ENCODE results near the gene SF3B4. TPM values are rescaled to one million over a fixed set of nuclear protein-coding genes. Genes with fewer than 3 reads are reported as not detected.
A peak's percentile ranks its signal among the peaks of the same experiment; 100 is the strongest.

The SF3B4 gene
- total and polyA plus RNA-seq, 5 donors, result 17.8 to 30.8 (median 28.6) TPM

DNA sequence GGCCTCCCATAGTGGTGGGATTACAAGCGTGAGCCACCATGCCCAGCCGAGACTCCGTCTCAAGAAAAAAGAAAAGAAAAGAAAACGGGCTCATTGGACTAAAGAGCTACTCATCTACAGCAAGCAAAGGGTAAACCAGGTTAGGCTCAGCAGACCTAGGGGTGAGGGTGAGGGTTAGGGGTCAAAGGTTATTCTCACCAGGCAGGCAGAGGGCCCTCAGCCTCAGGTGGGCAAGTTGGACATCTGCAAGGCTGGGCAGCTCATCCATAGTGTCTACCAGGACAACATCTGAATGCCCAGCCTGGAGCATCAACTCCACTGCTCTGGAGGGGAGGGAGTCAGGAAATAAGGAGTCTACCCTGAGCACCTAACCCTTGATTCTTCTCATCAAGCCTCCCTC, 5.6 kb upstream of the SF3B4 start:
- intact Hi-C loops (cut with DNase I), result no loop called here
- DNase-seq, result no peak
- Histone ChIP-seq H3K4me3 (ENCODE audit: low read length) (no peak overlapping the region), H3K27me3 (ENCODE audit: control insufficient read depth, insufficient read depth) (no peaks in the 10 kb centered on the region), H3K4me1 (ENCODE audit: control insufficient read depth, insufficient read depth, low read length) (peaks cover 8% of the 10 kb centered on the region), H3K27ac (ENCODE audit: low read length) (no peak overlapping the region), H3K9me3 (ENCODE audit: control insufficient read depth, low read length) (no peaks in the 10 kb centered on the region)
- 93% methylated on average over 4 of the region's 4 CpGs for WGBS
- no peak for ATAC-seq

DNA sequence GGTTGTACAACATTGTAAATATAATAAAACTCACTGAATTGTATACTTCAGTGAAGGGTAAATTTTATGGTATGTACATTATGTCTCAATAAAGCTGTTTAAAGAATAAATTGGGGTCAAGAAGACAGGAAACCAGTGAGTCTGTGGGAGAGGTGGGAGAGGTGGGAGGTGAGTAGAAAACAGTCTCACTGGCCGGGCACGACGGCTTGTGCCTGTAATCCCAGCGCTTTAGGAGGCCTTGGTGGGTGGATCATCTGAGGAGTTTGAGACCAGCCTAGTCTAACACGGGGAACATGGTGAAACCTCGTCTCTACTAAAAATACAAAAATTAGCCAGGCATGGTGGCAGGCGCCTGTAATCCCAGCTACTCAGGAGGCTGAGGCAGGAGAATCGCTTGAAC, 4.9 kb upstream of the SF3B4 start:
- Histone ChIP-seq H3K27ac (ENCODE audit: low read length) (no peak overlapping the region), H3K27me3 (ENCODE audit: control insufficient read depth, insufficient read depth) (no peaks in the 10 kb centered on the region), H3K4me3 (ENCODE audit: low read length) (no peak overlapping the region), H3K4me1 (ENCODE audit: control insufficient read depth, insufficient read depth, low read length) (peaks cover 4% of the 10 kb centered on the region), H3K9me3 (ENCODE audit: control insufficient read depth, low read length) (no peaks in the 10 kb centered on the region)
- intact Hi-C loops (cut with DNase I), result no loop called here
- WGBS, result 92% methylated on average over 8 of the region's 8 CpGs
- ATAC-seq (no peak), DNase-seq (no peak)

DNA sequence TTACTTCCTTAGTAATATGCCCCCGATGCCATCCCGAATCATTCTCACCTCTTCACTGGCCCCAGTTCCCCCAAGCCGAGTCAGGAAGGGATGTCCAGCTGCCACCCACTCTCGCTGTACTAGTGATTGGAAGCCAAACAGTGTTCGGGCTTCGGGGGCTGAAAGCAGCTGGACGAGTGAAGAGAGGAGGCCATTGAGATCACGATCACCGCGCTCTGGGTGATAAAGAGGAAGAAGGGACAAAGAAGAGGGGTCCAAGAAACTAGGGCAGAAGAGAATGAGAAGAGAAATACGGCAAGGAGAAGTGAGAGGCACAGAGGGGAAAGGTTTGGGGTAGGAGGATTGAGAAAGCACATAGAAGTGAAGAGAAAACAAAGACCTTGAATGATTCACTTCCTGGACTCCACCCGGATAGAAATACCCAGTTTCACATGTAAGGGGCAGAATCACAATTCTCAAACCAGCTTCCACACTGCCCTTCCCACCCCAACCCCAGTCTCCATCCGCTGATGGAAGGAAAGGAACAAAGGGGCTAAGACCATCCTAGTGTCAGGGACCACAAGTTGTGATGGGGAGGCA, 3.7 kb upstream of the SF3B4 start:
- H3K4me3 ChIP-seq (ENCODE audit: low read length), result no peak overlapping the region
- H3K27me3 ChIP-seq (ENCODE audit: control insufficient read depth, insufficient read depth), result no peaks in the 10 kb centered on the region
- DNase-seq (no peak), ATAC-seq (no peak)
- H3K27ac ChIP-seq (ENCODE audit: low read length), result no peak overlapping the region
- WGBS, result 83% methylated on average over 13 of the region's 13 CpGs
- no peaks in the 10 kb centered on the region for H3K9me3 ChIP-seq (ENCODE audit: control insufficient read depth, low read length)
- H3K4me1 ChIP-seq (ENCODE audit: control insufficient read depth, insufficient read depth, low read length), result peaks cover under 1% of the 10 kb centered on the region
- intact Hi-C loops (cut with DNase I), result no loop called here

DNA sequence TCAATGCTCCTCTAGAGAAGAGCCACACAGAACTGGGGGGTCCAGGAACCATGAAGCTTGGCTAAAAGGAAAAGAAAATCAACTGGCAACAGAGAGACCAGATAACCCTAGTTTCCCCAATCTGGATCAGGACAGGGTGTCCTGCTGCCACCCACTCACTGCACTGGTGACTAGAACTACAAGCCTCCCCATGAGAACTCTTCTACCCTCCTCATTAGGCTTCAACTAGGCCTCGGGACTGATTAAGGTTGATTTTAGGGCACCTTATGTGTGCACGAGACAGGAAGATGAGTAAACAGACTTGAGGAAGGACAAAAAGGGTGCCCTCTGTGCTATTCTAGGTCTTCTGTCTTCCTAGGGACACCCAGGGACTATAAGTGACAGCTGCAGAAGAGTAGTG, 2.3 kb upstream of the SF3B4 start:
- H3K4me3 ChIP-seq (ENCODE audit: low read length), result no peak overlapping the region
- DNase-seq (no peak), ATAC-seq (no peak)
- H3K27me3 ChIP-seq (ENCODE audit: control insufficient read depth, insufficient read depth), result no peaks in the 10 kb centered on the region
- intact Hi-C loops (cut with DNase I), result no loop called here
- no peak overlapping the region for H3K27ac ChIP-seq (ENCODE audit: low read length)
- WGBS, result 77% methylated on average over 2 of the region's 2 CpGs
- no peaks in the 10 kb centered on the region for H3K9me3 ChIP-seq (ENCODE audit: control insufficient read depth, low read length)
- peaks cover 4% of the 10 kb centered on the region for H3K4me1 ChIP-seq (ENCODE audit: control insufficient read depth, insufficient read depth, low read length)

DNA sequence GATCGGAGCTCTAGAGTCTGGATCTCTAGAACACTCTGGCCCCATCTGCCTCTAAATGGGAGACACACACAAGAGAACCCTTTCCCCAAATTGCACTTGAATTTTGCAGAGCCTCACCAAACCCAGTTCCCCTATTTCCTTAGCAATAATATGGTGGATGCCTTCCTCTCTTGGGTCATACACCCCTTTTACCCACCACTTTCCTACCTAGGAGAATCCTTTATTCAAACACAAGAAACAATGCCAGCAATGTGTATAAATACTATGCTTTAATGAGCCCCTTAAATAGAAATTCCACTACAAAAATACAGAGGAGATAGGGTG, 760 bp upstream of the SF3B4 start:
- Histone ChIP-seq H3K4me3 (ENCODE audit: low read length) (peak overlapping the region; percentile 80), H3K27ac (ENCODE audit: low read length) (peak overlapping the region; percentile 92), H3K4me1 (ENCODE audit: control insufficient read depth, insufficient read depth, low read length) (peaks cover 4% of the 10 kb centered on the region), H3K27me3 (ENCODE audit: control insufficient read depth, insufficient read depth) (no peaks in the 10 kb centered on the region), H3K9me3 (ENCODE audit: control insufficient read depth, low read length) (no peaks in the 10 kb centered on the region)
- WGBS, result 0% methylated on average over 1 of the region's 1 CpG
- no peak for DNase-seq
- intact Hi-C loops (cut with DNase I), result no loop called here
- ATAC-seq, result no peak

DNA sequence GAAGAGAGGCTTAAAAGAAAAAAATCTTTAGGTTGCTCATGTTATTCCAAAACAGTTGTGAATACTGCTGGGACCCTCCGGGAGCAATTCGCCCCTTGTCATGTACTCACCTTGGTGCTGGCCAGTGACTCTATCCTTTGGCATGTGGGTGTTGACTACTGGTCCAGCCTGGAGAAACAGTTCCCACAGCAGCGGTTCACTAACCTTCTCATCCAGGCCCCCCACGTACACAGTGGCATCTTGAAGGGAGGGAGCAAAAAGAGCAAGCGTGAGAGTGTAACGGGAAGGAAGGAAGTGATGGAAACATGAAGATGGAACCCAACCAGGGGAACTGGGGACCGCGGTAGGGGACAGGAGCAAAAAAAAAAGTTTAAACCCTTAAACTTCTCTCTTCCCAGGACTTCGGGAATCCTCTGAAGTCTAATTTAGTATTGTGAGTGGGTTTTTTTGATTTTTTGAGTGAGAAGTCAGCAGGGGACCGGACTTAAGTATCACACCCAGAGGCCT, 494 bp downstream of the SF3B4 start:
- ATAC-seq, result no peak
- Histone ChIP-seq H3K4me1 (ENCODE audit: control insufficient read depth, insufficient read depth, low read length) (peaks cover 4% of the 10 kb centered on the region), H3K27ac (ENCODE audit: low read length) (no peak overlapping the region), H3K27me3 (ENCODE audit: control insufficient read depth, insufficient read depth) (no peaks in the 10 kb centered on the region), H3K4me3 (ENCODE audit: low read length) (peak overlapping the region; percentile 80), H3K9me3 (ENCODE audit: control insufficient read depth, low read length) (no peaks in the 10 kb centered on the region)
- 3% methylated on average over 10 of the region's 10 CpGs for WGBS
- intact Hi-C loops (cut with DNase I), result no loop called here
- DNase-seq, result no peak

DNA sequence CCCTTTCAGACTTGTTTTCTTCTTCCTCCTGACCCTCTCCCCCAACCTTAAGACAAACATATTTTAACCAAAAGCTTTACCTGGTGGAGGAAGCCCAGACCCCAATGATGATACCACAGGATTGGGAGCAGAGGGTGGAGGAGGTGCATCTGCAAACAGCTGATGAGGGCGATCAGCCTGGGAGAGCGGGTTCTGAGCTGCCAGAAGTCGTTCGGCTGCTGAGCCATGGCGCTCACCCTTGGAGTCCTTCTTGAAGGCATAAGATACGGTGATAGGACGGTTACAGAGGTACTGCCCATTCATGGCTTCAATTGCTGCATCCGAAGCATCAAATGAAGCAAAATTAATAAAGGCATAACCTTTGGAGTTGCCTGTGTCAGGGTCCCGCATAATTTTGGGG, 1.3 kb downstream of the SF3B4 start:
- no peak for ATAC-seq
- intact Hi-C loops (cut with DNase I), result no loop called here
- Histone ChIP-seq H3K27me3 (ENCODE audit: control insufficient read depth, insufficient read depth) (no peaks in the 10 kb centered on the region), H3K9me3 (ENCODE audit: control insufficient read depth, low read length) (no peaks in the 10 kb centered on the region), H3K4me3 (ENCODE audit: low read length) (no peak overlapping the region), H3K4me1 (ENCODE audit: control insufficient read depth, insufficient read depth, low read length) (peaks cover 4% of the 10 kb centered on the region), H3K27ac (ENCODE audit: low read length) (no peak overlapping the region)
- 93% methylated on average over 9 of the region's 9 CpGs for WGBS
- no peak for DNase-seq

DNA sequence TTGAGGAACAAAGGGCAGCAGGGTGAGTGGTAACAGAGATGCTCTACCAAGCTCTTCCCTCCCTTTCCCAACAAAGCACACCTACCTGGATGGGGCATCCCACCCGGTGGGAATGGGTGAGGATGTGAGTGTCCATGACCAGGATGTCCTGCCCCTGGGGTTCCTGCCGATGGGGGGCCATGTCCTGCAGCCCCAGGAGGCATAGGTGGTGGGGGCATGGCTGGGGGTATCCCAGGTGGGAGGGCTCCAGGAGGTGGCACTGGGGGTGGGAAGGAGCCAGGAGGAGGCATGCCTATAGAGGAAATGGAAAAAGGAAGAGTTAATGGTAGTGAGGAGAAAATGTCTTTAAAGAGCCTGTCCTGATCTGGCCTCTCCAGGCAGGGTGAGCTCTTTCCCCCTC, 1.9 kb downstream of the SF3B4 start:
- intact Hi-C loops (cut with DNase I), result no loop called here
- no peaks in the 10 kb centered on the region for H3K9me3 ChIP-seq (ENCODE audit: control insufficient read depth, low read length)
- H3K4me1 ChIP-seq (ENCODE audit: control insufficient read depth, insufficient read depth, low read length), result peaks cover 4% of the 10 kb centered on the region
- no peak overlapping the region for H3K4me3 ChIP-seq (ENCODE audit: low read length)
- H3K27ac ChIP-seq (ENCODE audit: low read length), result no peak overlapping the region
- WGBS, result 82% methylated on average over 2 of the region's 2 CpGs
- H3K27me3 ChIP-seq (ENCODE audit: control insufficient read depth, insufficient read depth), result no peaks in the 10 kb centered on the region
- no peak for DNase-seq
- no peak for ATAC-seq

DNA sequence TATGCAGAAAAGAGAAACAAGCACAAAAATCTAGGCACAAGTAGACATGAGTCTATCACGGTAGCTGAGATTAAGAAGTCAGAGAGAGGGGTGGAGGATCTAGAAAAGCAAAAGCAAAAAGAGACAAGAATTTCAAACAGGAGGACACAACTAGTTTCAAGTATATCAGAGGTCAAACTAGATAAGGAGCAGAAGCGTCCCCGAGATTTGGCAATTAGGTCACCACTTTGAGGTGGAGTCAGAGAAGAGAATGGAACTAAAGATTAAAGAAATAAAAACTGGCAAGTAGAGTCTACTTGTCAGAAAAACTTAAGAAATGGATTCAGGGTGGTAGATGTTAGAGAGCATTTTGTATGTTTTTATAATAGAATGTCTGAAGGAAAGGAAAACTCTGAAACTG, 2.3 kb downstream of the SF3B4 start:
- Histone ChIP-seq H3K27me3 (ENCODE audit: control insufficient read depth, insufficient read depth) (no peaks in the 10 kb centered on the region), H3K9me3 (ENCODE audit: control insufficient read depth, low read length) (no peaks in the 10 kb centered on the region), H3K4me1 (ENCODE audit: control insufficient read depth, insufficient read depth, low read length) (peaks cover 4% of the 10 kb centered on the region), H3K4me3 (ENCODE audit: low read length) (no peak overlapping the region), H3K27ac (ENCODE audit: low read length) (no peak overlapping the region)
- ATAC-seq (no peak), DNase-seq (no peak)
- intact Hi-C loops (cut with DNase I), result no loop called here
- 57% methylated on average over 3 of the region's 3 CpGs for WGBS

DNA sequence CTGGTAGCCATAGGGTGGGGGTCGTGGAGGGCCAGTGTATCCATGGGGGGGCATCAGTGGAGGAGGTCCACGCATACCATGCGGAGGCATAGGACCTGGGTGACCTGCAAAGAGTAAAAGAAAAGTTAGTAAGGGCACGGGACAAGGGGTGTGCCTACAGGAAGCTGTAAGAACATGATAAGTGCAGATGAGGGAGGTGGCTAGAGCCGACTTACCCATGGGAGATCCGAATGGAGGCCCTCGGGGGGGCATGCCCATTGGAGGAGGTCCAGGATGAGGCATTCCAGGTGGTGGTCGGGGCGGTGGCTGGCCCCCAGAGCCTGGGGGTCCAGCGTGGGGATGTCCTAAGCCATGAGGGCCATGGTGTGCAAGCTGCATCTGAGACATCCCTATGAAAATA, 4.0 kb downstream of the SF3B4 start:
- H3K27me3 ChIP-seq (ENCODE audit: control insufficient read depth, insufficient read depth), result no peaks in the 10 kb centered on the region
- H3K4me1 ChIP-seq (ENCODE audit: control insufficient read depth, insufficient read depth, low read length), result peaks cover 4% of the 10 kb centered on the region
- DNase-seq (no peak), ATAC-seq (no peak)
- no peak overlapping the region for H3K27ac ChIP-seq (ENCODE audit: low read length)
- 84% methylated on average over 10 of the region's 10 CpGs for WGBS
- H3K9me3 ChIP-seq (ENCODE audit: control insufficient read depth, low read length), result no peaks in the 10 kb centered on the region
- H3K4me3 ChIP-seq (ENCODE audit: low read length), result no peak overlapping the region
- intact Hi-C loops (cut with DNase I), result no loop called here

DNA sequence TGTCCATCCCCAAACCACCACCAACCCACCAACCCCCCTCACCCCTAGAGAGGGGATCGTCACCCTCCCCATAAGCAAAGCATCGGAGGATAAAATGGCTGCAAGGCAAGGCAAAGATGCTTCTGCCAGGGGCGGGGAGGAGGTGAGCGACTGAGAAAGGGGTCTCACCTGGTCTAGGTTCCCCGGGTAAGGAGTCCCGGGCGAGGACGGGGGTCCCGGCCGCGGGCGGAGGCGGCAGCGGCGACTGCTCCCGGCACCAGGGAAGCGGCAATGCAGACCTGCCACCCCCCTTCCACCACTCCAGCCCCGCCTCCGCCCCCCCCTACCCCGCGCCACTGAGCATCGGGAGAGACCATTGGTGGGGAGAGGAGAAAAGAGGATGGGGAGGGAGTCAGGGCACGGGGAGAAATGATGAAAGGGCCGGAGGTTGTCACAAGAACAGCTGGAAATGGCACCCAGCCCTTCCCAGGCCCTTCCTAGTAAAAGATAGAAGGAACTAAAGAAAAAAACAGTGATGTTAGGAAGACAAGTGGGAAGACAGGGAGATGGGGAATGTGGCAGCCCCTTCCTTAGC, 9.9 kb downstream of the SF3B4 start, which contains the start of gene SV2A:
Gene SV2A, minus strand, starts transcription at position 274 of the 574 bp plus-strand sequence. CDS start 4,004 bp downstream, outside the sequence.
- DNase-seq (peak in 2 of 3 donors; percentile 54 to 69), ATAC-seq (peak; percentile 76 to 77)
- Histone ChIP-seq H3K4me3 (ENCODE audit: low read length) (peak within 1 kb of the TSS; percentile 33), H3K27me3 (ENCODE audit: control insufficient read depth, insufficient read depth) (no peaks in the 10 kb centered on the region), H3K4me1 (ENCODE audit: control insufficient read depth, insufficient read depth, low read length) (no peaks in the 10 kb centered on the region), H3K27ac (ENCODE audit: low read length) (no peak within 1 kb of the TSS), H3K9me3 (ENCODE audit: control insufficient read depth, low read length) (no peaks in the 10 kb centered on the region)
- intact Hi-C loops (cut with DNase I), result no loop called here
- WGBS, result under 1% methylated on average over 24 of the region's 24 CpGs

DNA sequence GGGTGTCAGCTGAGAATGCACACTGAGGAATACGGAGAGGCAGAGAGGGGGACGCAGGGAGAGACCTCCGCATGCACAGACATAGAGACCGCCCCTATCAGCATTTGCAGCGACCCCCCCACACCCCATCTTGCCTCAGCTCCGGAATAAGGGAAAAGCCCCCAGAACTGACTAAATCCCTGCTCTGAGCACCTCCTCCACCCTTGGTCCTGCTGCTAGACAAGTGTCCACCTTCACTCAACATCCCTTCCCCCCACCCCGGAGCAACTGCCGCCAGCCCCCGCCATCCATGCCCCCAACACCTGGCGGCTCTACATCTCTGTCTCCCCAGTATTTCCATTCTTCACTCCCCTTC, 10.7 kb downstream of the SF3B4 start:
- no peak overlapping the region for H3K27ac ChIP-seq (ENCODE audit: low read length)
- H3K27me3 ChIP-seq (ENCODE audit: control insufficient read depth, insufficient read depth), result no peaks in the 10 kb centered on the region
- DNase-seq (no peak), ATAC-seq (no peak)
- 11% methylated on average over 10 of the region's 10 CpGs for WGBS
- intact Hi-C loops (cut with DNase I), result no loop called here
- H3K4me1 ChIP-seq (ENCODE audit: control insufficient read depth, insufficient read depth, low read length), result no peaks in the 10 kb centered on the region
- no peaks in the 10 kb centered on the region for H3K9me3 ChIP-seq (ENCODE audit: control insufficient read depth, low read length)
- H3K4me3 ChIP-seq (ENCODE audit: low read length), result no peak overlapping the region
